ENCODE measurements around the gene RAD51AP2.
A peak's percentile ranks its signal among the peaks of the same experiment; 100 is the strongest.

RAD51AP2 gene

GRCh38 chr2:17541531-17541950, 23.3 kb upstream of the RAD51AP2 start:
- Mint-ChIP-seq H3K36me3 (ENCODE audit: low read depth) (peaks cover 1% of the 10 kb centered on the region), H3K27ac (no peak overlapping the region), H3K4me1 (ENCODE audit: low read depth) (peaks cover 4% of the 10 kb centered on the region), H3K4me3 (no peak overlapping the region), H3K9me3 (no peaks in the 10 kb centered on the region), H3K27me3 (ENCODE audit: low read depth) (peaks cover 65% of the 10 kb centered on the region)
- no peak for DNase-seq (ENCODE audit: low spot score)

- peaks cover 4% of the 10 kb centered on the region for H3K4me1 Mint-ChIP-seq (ENCODE audit: low read depth)
- peaks cover 68% of the 10 kb centered on the region for H3K27me3 Mint-ChIP-seq (ENCODE audit: low read depth)
- H3K9me3 Mint-ChIP-seq: no peaks in the 10 kb centered on the region
- no peak overlapping the region for H3K27ac Mint-ChIP-seq
- no peak for DNase-seq (ENCODE audit: low spot score)
- peaks cover 1% of the 10 kb centered on the region for H3K36me3 Mint-ChIP-seq (ENCODE audit: low read depth)
- H3K4me3 Mint-ChIP-seq: no peak overlapping the region
Measured at GRCh38 chr2:17540813-17541530, 22.7 kb upstream of the RAD51AP2 start.

- Mint-ChIP-seq H3K4me1 (ENCODE audit: low read depth) (peaks cover 4% of the 10 kb centered on the region), H3K9me3 (no peaks in the 10 kb centered on the region), H3K4me3 (no peak within 1 kb of the TSS), H3K27ac (no peak within 1 kb of the TSS), H3K36me3 (ENCODE audit: low read depth) (peaks cover 1% of the 10 kb centered on the region), H3K27me3 (ENCODE audit: low read depth) (peaks cover 70% of the 10 kb centered on the region)
- no peak for DNase-seq (ENCODE audit: low spot score)
Measured at GRCh38 chr2:17540093-17540812, 22.0 kb upstream of the RAD51AP2 start, which contains the start of gene VSNL1. Gene VSNL1 (plus strand): TSS chr2:17540696. CDS start chr2:17592075, 51,379 bp downstream.

- DNase-seq (ENCODE audit: low spot score): no peak
- peaks cover 74% of the 10 kb centered on the region for H3K27me3 Mint-ChIP-seq (ENCODE audit: low read depth)
- H3K4me1 Mint-ChIP-seq (ENCODE audit: low read depth): peaks cover 4% of the 10 kb centered on the region
- H3K4me3 Mint-ChIP-seq: no peak overlapping the region
- H3K36me3 Mint-ChIP-seq (ENCODE audit: low read depth): peaks cover 1% of the 10 kb centered on the region
- no peak overlapping the region for H3K27ac Mint-ChIP-seq
- no peaks in the 10 kb centered on the region for H3K9me3 Mint-ChIP-seq
Measured at GRCh38 chr2:17539611-17540092, 21.4 kb upstream of the RAD51AP2 start.

- H3K4me3 Mint-ChIP-seq: peak overlapping the region; percentile 24
- peaks cover 1% of the 10 kb centered on the region for H3K36me3 Mint-ChIP-seq (ENCODE audit: low read depth)
- H3K27ac Mint-ChIP-seq: no peak overlapping the region
- peaks cover 4% of the 10 kb centered on the region for H3K4me1 Mint-ChIP-seq (ENCODE audit: low read depth)
- H3K9me3 Mint-ChIP-seq: no peaks in the 10 kb centered on the region
- peaks cover 70% of the 10 kb centered on the region for H3K27me3 Mint-ChIP-seq (ENCODE audit: low read depth)
- no peak for DNase-seq (ENCODE audit: low spot score)
Measured at GRCh38 chr2:17538844-17539554, 20.8 kb upstream of the RAD51AP2 start.

GRCh38 chr2:17538022-17538843, 20.0 kb upstream of the RAD51AP2 start:
- no peak for DNase-seq (ENCODE audit: low spot score)
- peak overlapping the region; percentile 24 for H3K4me3 Mint-ChIP-seq
- no peaks in the 10 kb centered on the region for H3K9me3 Mint-ChIP-seq
- H3K36me3 Mint-ChIP-seq (ENCODE audit: low read depth): peaks cover 1% of the 10 kb centered on the region
- peaks cover 63% of the 10 kb centered on the region for H3K27me3 Mint-ChIP-seq (ENCODE audit: low read depth)
- H3K27ac Mint-ChIP-seq: no peak overlapping the region
- peaks cover 4% of the 10 kb centered on the region for H3K4me1 Mint-ChIP-seq (ENCODE audit: low read depth)

- Mint-ChIP-seq H3K4me3 (no peak overlapping the region), H3K4me1 (ENCODE audit: low read depth) (peaks cover 4% of the 10 kb centered on the region), H3K36me3 (ENCODE audit: low read depth) (no peaks in the 10 kb centered on the region), H3K9me3 (no peaks in the 10 kb centered on the region), H3K27me3 (ENCODE audit: low read depth) (peaks cover 51% of the 10 kb centered on the region), H3K27ac (no peak overlapping the region)
- no peak for DNase-seq (ENCODE audit: low spot score)
Measured at GRCh38 chr2:17536416-17536815, 18.2 kb upstream of the RAD51AP2 start.

- Mint-ChIP-seq H3K9me3 (no peaks in the 10 kb centered on the region), H3K36me3 (ENCODE audit: low read depth) (no peaks in the 10 kb centered on the region), H3K4me3 (no peak overlapping the region), H3K27ac (no peak overlapping the region), H3K4me1 (ENCODE audit: low read depth) (peaks cover 2% of the 10 kb centered on the region), H3K27me3 (ENCODE audit: low read depth) (peaks cover 26% of the 10 kb centered on the region)
- no peak for DNase-seq (ENCODE audit: low spot score)
Measured at GRCh38 chr2:17533546-17533945, 15.3 kb upstream of the RAD51AP2 start.

- H3K27ac Mint-ChIP-seq: no peak overlapping the region
- no peaks in the 10 kb centered on the region for H3K4me1 Mint-ChIP-seq (ENCODE audit: low read depth)
- DNase-seq (ENCODE audit: low spot score): no peak
- H3K36me3 Mint-ChIP-seq (ENCODE audit: low read depth): no peaks in the 10 kb centered on the region
- peaks cover 2% of the 10 kb centered on the region for H3K27me3 Mint-ChIP-seq (ENCODE audit: low read depth)
- H3K4me3 Mint-ChIP-seq: no peak overlapping the region
- H3K9me3 Mint-ChIP-seq: no peaks in the 10 kb centered on the region
Measured at GRCh38 chr2:17529771-17530170, 11.5 kb upstream of the RAD51AP2 start.

- peaks cover 35% of the 10 kb centered on the region for H3K27me3 Mint-ChIP-seq (ENCODE audit: low read depth)
- no peak for DNase-seq (ENCODE audit: low spot score)
- H3K4me1 Mint-ChIP-seq (ENCODE audit: low read depth): no peaks in the 10 kb centered on the region
- no peak overlapping the region for H3K4me3 Mint-ChIP-seq
- H3K27ac Mint-ChIP-seq: no peak overlapping the region
- H3K36me3 Mint-ChIP-seq (ENCODE audit: low read depth): no peaks in the 10 kb centered on the region
- no peaks in the 10 kb centered on the region for H3K9me3 Mint-ChIP-seq
Measured at GRCh38 chr2:17522303-17522702, 4.1 kb upstream of the RAD51AP2 start.

GRCh38 chr2:17521621-17522020, 3.4 kb upstream of the RAD51AP2 start:
- H3K9me3 Mint-ChIP-seq: no peaks in the 10 kb centered on the region
- DNase-seq (ENCODE audit: low spot score): no peak
- H3K4me3 Mint-ChIP-seq: no peak overlapping the region
- H3K4me1 Mint-ChIP-seq (ENCODE audit: low read depth): no peaks in the 10 kb centered on the region
- no peaks in the 10 kb centered on the region for H3K36me3 Mint-ChIP-seq (ENCODE audit: low read depth)
- H3K27me3 Mint-ChIP-seq (ENCODE audit: low read depth): peaks cover 40% of the 10 kb centered on the region
- H3K27ac Mint-ChIP-seq: no peak overlapping the region

GRCh38 chr2:17520761-17521160, 2.5 kb upstream of the RAD51AP2 start:
- Mint-ChIP-seq H3K27me3 (ENCODE audit: low read depth) (peaks cover 43% of the 10 kb centered on the region), H3K4me1 (ENCODE audit: low read depth) (no peaks in the 10 kb centered on the region), H3K4me3 (no peak overlapping the region)

GRCh38 chr2:17519486-17519885, 1.2 kb upstream of the RAD51AP2 start:
- Mint-ChIP-seq H3K27me3 (ENCODE audit: low read depth) (peaks cover 45% of the 10 kb centered on the region), H3K27ac (no peak overlapping the region), H3K9me3 (no peaks in the 10 kb centered on the region), H3K36me3 (ENCODE audit: low read depth) (no peaks in the 10 kb centered on the region), H3K4me3 (no peak overlapping the region), H3K4me1 (ENCODE audit: low read depth) (no peaks in the 10 kb centered on the region)
- DNase-seq (ENCODE audit: low spot score): no peak

More at GRCh38 chr2:17520761-17521160, 2.5 kb upstream of the RAD51AP2 start:
- no peak overlapping the region for H3K27ac Mint-ChIP-seq
- DNase-seq (ENCODE audit: low spot score): no peak
- no peaks in the 10 kb centered on the region for H3K9me3 Mint-ChIP-seq
- H3K36me3 Mint-ChIP-seq (ENCODE audit: low read depth): no peaks in the 10 kb centered on the region
